ENCODE measurements around the gene OR10A6. TPM values are rescaled to one million over a fixed set of nuclear protein-coding genes. Genes with fewer than 3 reads are reported as not detected.

Gene OR10A6, protein sequence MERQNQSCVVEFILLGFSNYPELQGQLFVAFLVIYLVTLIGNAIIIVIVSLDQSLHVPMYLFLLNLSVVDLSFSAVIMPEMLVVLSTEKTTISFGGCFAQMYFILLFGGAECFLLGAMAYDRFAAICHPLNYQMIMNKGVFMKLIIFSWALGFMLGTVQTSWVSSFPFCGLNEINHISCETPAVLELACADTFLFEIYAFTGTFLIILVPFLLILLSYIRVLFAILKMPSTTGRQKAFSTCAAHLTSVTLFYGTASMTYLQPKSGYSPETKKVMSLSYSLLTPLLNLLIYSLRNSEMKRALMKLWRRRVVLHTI
- under 1 TPM in 2 of 3 donors, not detected in 1; 0.08 to 0.20 TPM for polyA plus RNA-seq (ENCODE audit: insufficient read length in 3 of 3)
- long read RNA-seq, donor 1, result 0 reads
- long read RNA-seq, donor 2, result 0 reads
- long read RNA-seq, donor 3, result 0 reads
- long read RNA-seq, donor 4, result 0 reads
- long read RNA-seq, donor 5, result 0 reads
- long read RNA-seq, donor 6, result 0 reads
- long read RNA-seq, donor 7, result 0 reads
- long read RNA-seq, donor 8, result 0 reads
- long read RNA-seq, donor 9, result 0 reads
- long read RNA-seq, donor 10, partial matches to known transcripts, result 364 of 364 reads
- long read RNA-seq, donor 10, other reads (novel, unspliced or antisense), result 0 of 364 reads
- long read RNA-seq, donor 11, result 0 reads
- long read RNA-seq, donor 12, result 0 reads
- long read RNA-seq, donor 13, result 0 reads
- long read RNA-seq, donor 14, result 0 reads
- long read RNA-seq, donor 15, result 0 reads
- long read RNA-seq, donor 16, result 0 reads

GRCh38 chr11:7931168-7931567 lies at the start of gene OR10A6:
Gene OR10A6, minus strand, starts transcription at chr11:7931268. Its CDS starts 2,606 bp downstream, at chr11:7928662.
- no peak for DNase-seq (ENCODE audit: extremely low read depth in 1 of 11, low read depth in 9 of 11, low spot score in 4 of 11)

- DNase-seq (ENCODE audit: extremely low read depth in 1 of 11, low read depth in 9 of 11, low spot score in 4 of 11), result no peak
These were observed 46.3 kb upstream of the OR10A6 start for GRCh38 chr11:7977232-7977917.

- no peak for DNase-seq (ENCODE audit: extremely low read depth in 1 of 11, low read depth in 9 of 11, low spot score in 4 of 11)
These were observed 43.6 kb upstream of the OR10A6 start for GRCh38 chr11:7974668-7975067.

DNA sequence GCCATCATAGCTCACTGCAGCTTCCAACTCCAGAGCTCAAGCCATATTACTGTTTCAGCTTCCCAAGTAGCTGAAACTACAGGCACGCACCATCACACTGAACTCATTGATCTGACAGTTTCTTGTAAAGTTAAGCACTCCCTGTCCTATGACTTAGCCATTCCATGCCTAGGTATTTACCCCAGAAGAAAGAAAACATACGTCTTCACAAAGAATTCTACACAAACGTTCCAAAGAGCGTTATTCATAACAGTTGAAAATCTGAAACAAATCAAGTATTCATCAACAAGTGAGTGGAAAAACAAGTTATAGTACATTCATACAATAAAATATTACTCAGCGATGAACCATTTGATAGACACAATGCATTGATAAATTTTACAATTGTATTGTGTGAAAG lies 41.9 kb upstream of the OR10A6 start:
- no peak for DNase-seq (ENCODE audit: extremely low read depth in 1 of 11, low read depth in 9 of 11, low spot score in 4 of 11)

DNA sequence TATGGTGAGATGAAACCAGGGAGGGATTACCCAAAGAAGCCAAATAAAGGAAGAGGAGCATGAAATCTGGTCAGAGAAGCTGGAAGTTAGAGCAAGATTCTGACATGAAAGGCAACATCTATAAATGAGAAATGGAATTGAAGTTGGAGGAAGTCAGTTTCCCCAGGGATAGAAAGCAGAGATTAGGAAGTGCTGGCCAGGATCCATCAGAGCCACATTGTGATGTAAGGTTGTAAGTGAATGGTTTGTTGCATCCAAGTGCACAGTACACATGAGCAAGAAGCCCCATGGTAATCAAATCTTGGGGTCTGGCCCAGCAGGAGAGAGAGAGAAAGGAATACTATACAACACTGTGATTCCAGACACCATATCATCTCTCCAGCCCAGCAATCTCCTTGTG lies 40.8 kb upstream of the OR10A6 start:
- DNase-seq (ENCODE audit: extremely low read depth in 1 of 11, low read depth in 9 of 11, low spot score in 4 of 11), result no peak

GRCh38 chr11:7969756-7970646 lies 38.9 kb upstream of the OR10A6 start:
- DNase-seq (ENCODE audit: extremely low read depth in 1 of 11, low read depth in 9 of 11, low spot score in 4 of 11), result no peak

GRCh38 chr11:7968686-7969085 lies 37.6 kb upstream of the OR10A6 start:
- DNase-seq (ENCODE audit: extremely low read depth in 1 of 11, low read depth in 9 of 11, low spot score in 4 of 11), result no peak

DNA sequence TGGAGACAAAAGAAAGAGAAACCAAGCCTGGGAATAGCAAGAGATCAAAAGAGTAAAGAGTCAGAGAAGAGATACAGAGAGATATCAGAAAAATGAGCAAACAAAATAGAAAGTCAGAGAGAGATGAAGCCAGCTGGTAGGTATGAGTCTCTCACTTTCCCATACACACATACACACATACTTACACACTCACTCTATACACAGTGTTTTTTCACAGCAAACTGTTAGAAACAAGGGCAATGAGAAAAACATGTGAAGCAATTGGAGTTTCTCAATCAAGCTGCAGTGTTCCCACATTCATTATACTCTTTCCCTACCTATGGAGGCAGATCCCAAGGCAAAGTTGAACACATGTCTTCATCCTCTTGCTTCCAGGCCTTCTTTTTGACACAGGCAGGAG lies 36.8 kb upstream of the OR10A6 start:
- no peak for DNase-seq (ENCODE audit: extremely low read depth in 1 of 11, low read depth in 9 of 11, low spot score in 4 of 11)

DNA sequence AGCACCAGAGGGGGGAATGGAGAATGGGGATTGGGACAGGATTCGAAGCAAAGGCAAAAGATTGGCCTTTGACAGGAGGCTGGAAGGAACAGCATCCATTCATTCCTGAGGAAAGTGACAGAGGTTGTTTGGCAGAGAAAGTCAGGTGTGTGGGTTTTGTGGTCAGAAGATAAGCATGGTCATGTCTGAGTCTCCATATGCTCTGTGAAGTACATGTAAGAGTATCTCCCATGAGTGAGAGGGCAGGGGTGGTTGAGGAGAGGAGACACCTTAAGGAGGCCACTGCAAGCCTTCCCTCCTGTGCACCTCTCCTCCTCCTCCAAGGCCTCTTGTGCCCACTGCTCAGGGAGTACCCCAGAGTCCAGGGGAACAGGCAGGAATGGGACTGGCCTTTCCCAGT lies 36.0 kb upstream of the OR10A6 start:
- no peak for DNase-seq (ENCODE audit: extremely low read depth in 1 of 11, low read depth in 9 of 11, low spot score in 4 of 11)

DNA sequence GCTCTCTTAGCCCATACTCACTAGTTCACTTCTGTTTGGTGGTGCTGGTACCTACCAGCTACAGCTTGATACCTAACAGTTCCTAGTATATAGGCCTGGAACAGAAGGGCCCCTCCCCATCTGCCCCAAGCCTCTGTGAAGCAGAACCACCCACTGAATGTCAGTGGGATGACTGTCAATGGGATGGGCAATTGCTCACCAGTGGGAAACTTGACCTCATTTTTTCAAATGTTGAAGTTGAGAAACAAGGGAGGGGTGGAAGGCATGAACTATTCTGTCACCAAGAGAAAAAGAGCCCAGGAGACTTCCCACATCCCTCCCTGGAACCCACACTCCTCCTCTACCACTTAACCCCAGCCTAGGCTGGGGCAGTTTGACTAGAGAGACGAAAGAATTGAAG lies 34.3 kb upstream of the OR10A6 start, which contains the start of gene NLRP10:
NLRP10 (minus strand) TSS at position 62 of the 400 bp plus-strand sequence. CDS start 1,952 bp downstream, outside the sequence.
- no peak for DNase-seq (ENCODE audit: extremely low read depth in 1 of 11, low read depth in 9 of 11, low spot score in 4 of 11)

GRCh38 chr11:7964873-7965272 lies 33.8 kb upstream of the OR10A6 start:
- DNase-seq (ENCODE audit: extremely low read depth in 1 of 11, low read depth in 9 of 11, low spot score in 4 of 11), result no peak

DNA sequence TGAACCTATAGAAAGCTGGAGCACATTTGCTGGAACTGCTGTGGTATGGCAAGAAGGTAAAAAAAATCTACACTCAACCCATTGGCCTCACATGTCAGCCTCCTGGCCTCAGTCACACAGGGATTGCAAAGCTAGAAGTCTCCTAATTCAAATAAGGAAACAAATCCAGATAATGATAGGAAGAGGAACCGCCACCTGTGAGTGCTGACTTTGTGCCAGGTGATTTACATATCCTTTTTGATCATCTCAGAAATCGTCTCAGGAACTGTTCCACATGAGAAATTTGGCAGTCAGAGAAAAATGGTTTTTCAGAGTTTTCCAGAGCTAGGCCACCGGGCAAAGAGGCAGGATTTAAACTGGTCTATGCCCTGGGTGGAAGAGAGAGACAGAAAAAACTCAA lies 33.2 kb upstream of the OR10A6 start:
- no peak for DNase-seq (ENCODE audit: extremely low read depth in 1 of 11, low read depth in 9 of 11, low spot score in 4 of 11)

DNA sequence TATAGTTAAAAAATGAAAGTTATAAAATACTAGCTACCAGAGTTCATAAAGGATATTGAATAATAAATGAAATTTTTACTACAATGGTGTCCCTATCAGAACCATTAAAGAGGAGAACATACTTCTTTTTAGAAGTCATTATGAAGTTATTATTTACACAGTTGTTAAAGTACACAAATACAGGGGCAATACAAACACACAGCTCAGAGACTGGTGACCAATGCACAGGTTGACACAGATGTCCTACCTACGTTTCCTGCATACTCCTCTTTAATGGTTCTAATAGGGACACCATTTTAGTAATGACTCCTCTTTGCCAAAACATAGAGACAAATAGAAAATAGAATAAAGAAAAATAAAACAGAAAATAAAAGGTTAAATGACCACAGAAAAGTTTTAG lies 24.1 kb upstream of the OR10A6 start:
- no peak for DNase-seq (ENCODE audit: extremely low read depth in 1 of 11, low read depth in 9 of 11, low spot score in 4 of 11)

GRCh38 chr11:7949934-7950333 lies 18.9 kb upstream of the OR10A6 start:
- DNase-seq (ENCODE audit: extremely low read depth in 1 of 11, low read depth in 9 of 11, low spot score in 4 of 11), result no peak

DNA sequence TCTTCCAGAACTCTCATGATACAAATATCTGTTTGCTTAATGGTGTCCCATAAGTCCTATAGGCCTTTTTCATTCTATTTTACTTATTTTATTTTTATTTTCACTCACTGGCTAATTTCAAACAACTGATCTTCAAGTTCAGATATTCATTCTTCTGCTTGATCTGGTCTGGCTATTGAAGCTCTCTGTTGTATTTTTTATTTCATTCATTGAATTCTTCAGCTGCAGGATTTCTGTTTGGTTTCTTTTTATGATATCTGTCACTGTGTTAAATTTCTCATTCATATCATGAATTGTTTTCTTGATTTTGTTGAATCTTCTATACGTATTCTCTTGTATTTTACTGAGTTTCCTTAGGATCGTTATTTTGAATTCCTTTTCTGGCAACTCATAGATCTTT lies 13.1 kb upstream of the OR10A6 start:
- DNase-seq (ENCODE audit: extremely low read depth in 1 of 11, low read depth in 9 of 11, low spot score in 4 of 11), result no peak

- DNase-seq (ENCODE audit: extremely low read depth in 1 of 11, low read depth in 9 of 11, low spot score in 4 of 11), result no peak
These were observed 10.5 kb upstream of the OR10A6 start, which contains the start of gene OR10A3 for GRCh38 chr11:7941608-7942007. Gene OR10A3, minus strand, starts transcription at chr11:7941708. Its CDS starts 2,188 bp downstream, at chr11:7939520.

GRCh38 chr11:7941146-7941545 lies 10.1 kb upstream of the OR10A6 start:
- DNase-seq (ENCODE audit: extremely low read depth in 1 of 11, low read depth in 9 of 11, low spot score in 4 of 11), result no peak

GRCh38 chr11:7936615-7937014 lies 5.5 kb upstream of the OR10A6 start:
- DNase-seq (ENCODE audit: extremely low read depth in 1 of 11, low read depth in 9 of 11, low spot score in 4 of 11), result no peak

GRCh38 chr11:7927635-7928034 lies 3.4 kb downstream of the OR10A6 start:
- no peak for DNase-seq (ENCODE audit: extremely low read depth in 1 of 11, low read depth in 9 of 11, low spot score in 4 of 11)
